Right ventricle myocardium inferior (tissue), 1 donor: ENCODE measurements around the gene UBE4A. TPM values are rescaled to one million over a fixed set of nuclear protein-coding genes. Genes with fewer than 3 reads are reported as not detected.

Source experiments
- ATAC-seq: fragments of 200-7000 bp; cut with Tn5 transposase; one replicate; pipeline ENCODE4 v1.9.1; 2020; ENCODE audit warnings: mild to moderate bottlenecking, moderate library complexity
- DNase-seq: peaks from one replicate; pipeline ENCODE4 v3.0.0; 2021; ENCODE audit errors: missing footprints
- intact Hi-C: fragments of 100-400 bp; cut with DNase I; formaldehyde crosslinking; loops from one replicate; pipeline ENCODE4 v1.11.0; 2022
- total RNA-seq: library from RNA; stranded (reverse); fragmentation: NEBNext Ultra II Directional; extraction: Animal tissue kit (Norgen Biotek cat#: 25700); gene quantifications from one replicate; pipeline ENCODE4 v1.2.1, GENCODE V29; 2021
- donor health status: DM: no; HTN: yes; CAD: no; lungs with severe emphysema.

UBE4A gene
- total RNA-seq, 1 donor from 2014 or later, result 32.0 TPM

GRCh38 chr11:118340449-118340848, 19.0 kb upstream of the UBE4A start:
- intact Hi-C loops, result no loop called here
- ATAC-seq (no peak), DNase-seq (no peak)

- ATAC-seq (no peak), DNase-seq (no peak)
- intact Hi-C loops, result no loop called here
Observed at GRCh38 chr11:118341261-118341660, 18.1 kb upstream of the UBE4A start.

- DNase-seq (no peak), ATAC-seq (no peak)
- intact Hi-C loops, result no loop called here
Observed at GRCh38 chr11:118341815-118342489, 17.4 kb upstream of the UBE4A start.

- ATAC-seq, result no peak
- intact Hi-C loops, result no loop called here
- DNase-seq, result no peak
Observed at GRCh38 chr11:118342503-118343161, 16.8 kb upstream of the UBE4A start, which contains the start of gene CD3D. TSS of gene CD3D (minus strand) at chr11:118342705. CDS start at chr11:118342607, 98 bp downstream.

GRCh38 chr11:118343248-118343647, 16.2 kb upstream of the UBE4A start:
- ATAC-seq, result no peak
- intact Hi-C loops, result no loop called here
- no peak for DNase-seq

GRCh38 chr11:118343981-118344515, 15.4 kb upstream of the UBE4A start, which contains the start of gene CD3G:
TSS of gene CD3G (plus strand) at chr11:118344344. CDS start at chr11:118344424, 80 bp downstream.
- intact Hi-C loops, result no loop called here
- DNase-seq, result no peak
- ATAC-seq, result no peak

GRCh38 chr11:118349475-118349874, 9.9 kb upstream of the UBE4A start:
- no peak for ATAC-seq
- no peak for DNase-seq
- intact Hi-C loops, result no loop called here

- intact Hi-C loops, result loop anchor here (10.0 kb wide), 1 partner anchor 58 kb away; no protein-coding TSS in a partner anchor
- DNase-seq (no peak), ATAC-seq (no peak)
Observed at GRCh38 chr11:118353084-118353710, 6.2 kb upstream of the UBE4A start.

GRCh38 chr11:118358071-118358470, 1.3 kb upstream of the UBE4A start:
- intact Hi-C loops, result loop anchor here (2.0 to 10.0 kb wide), 2 partner anchors 63 to 159 kb away; no protein-coding TSS in a partner anchor
- no peak for ATAC-seq
- no peak for DNase-seq

GRCh38 chr11:118364956-118365615, 5.7 kb downstream of the UBE4A start:
- intact Hi-C loops, result loop anchor here (2.0 to 5.0 kb wide), 2 partner anchors 37 to 220 kb away; partner anchors contain the start of gene ATP5MG
- ATAC-seq (no peak), DNase-seq (no peak)

GRCh38 chr11:118366287-118366686, 6.9 kb downstream of the UBE4A start:
- no peak for DNase-seq
- intact Hi-C loops, result loop anchor here (5.0 kb wide), 1 partner anchor 36 kb away; the partner anchor contains the start of gene ATP5MG

GRCh38 chr11:118370774-118371173, 11.4 kb downstream of the UBE4A start:
- ATAC-seq (no peak), DNase-seq (no peak)
- intact Hi-C loops, result no loop called here

More at GRCh38 chr11:118366287-118366686, 6.9 kb downstream of the UBE4A start:
- peak; percentile 90 for ATAC-seq

- ATAC-seq, result no peak
- intact Hi-C loops, result no loop called here
- DNase-seq, result no peak
Observed at GRCh38 chr11:118373263-118373662, 13.9 kb downstream of the UBE4A start.

- no peak for ATAC-seq
- no peak for DNase-seq
- intact Hi-C loops, result no loop called here
Observed at GRCh38 chr11:118373871-118374270, 14.5 kb downstream of the UBE4A start.

- DNase-seq, result no peak
- no peak for ATAC-seq
- intact Hi-C loops, result no loop called here
Observed at GRCh38 chr11:118374729-118375128, 15.3 kb downstream of the UBE4A start.

GRCh38 chr11:118375978-118376377, 16.6 kb downstream of the UBE4A start:
- ATAC-seq (no peak), DNase-seq (no peak)
- intact Hi-C loops, result no loop called here

GRCh38 chr11:118379497-118379896, 20.1 kb downstream of the UBE4A start:
- intact Hi-C loops, result no loop called here
- no peak for ATAC-seq
- DNase-seq, result no peak

- intact Hi-C loops, result no loop called here
- ATAC-seq (no peak), DNase-seq (no peak)
Observed at GRCh38 chr11:118380571-118380970, 21.2 kb downstream of the UBE4A start.

- intact Hi-C loops, result no loop called here
- DNase-seq (no peak), ATAC-seq (no peak)
Observed at GRCh38 chr11:118382954-118383353, 23.6 kb downstream of the UBE4A start.
